ENCODE results near the gene HBS1L.

- no peak for TF ChIP-seq CTCF (IDR thresholded peaks at IDR 0.05)
- no peak for TF ChIP-seq EP300 (IDR thresholded peaks at IDR 0.05)
These were observed 35.7 kb downstream of the HBS1L start for GRCh38 chr6:135018941-135019340.

Data from tibial nerve (tissue), 4 donors.